Psoas muscle (tissue), 8 donors: ENCODE measurements around the gene ADCY7. TPM values are rescaled to one million over a fixed set of nuclear protein-coding genes. Genes with fewer than 3 reads are reported as not detected.

Experiments used
- ATAC-seq, 4 donors: fragments of 200-7000 bp; cut with Tn5 transposase; one replicate each; pipeline ENCODE4 v1.9.1; 2020; ENCODE audit warnings: moderate library complexity in 3 of 4, mild to moderate bottlenecking in 2 of 4
- DNase-seq, 2 donors: peaks; one replicate each; pipeline ENCODE4 v3.0.0-alpha.2; 2020
- H3K27ac ChIP-seq: fragments of 200-600 bp; one replicate; pipeline ENCODE4 v1.8.0; 2022
- H3K27me3 ChIP-seq, 3 donors: fragments of 200-600 bp in 1 of 3; one replicate each; pipeline versions ENCODE4 v1.6.1 to v1.8.0; 2013 to 2022; ENCODE audit warnings: low read length in 2 of 3, mild to moderate bottlenecking in 2 of 3, moderate library complexity in 1 of 3; ENCODE audit not compliant: insufficient read depth in 3 of 3
- H3K36me3 ChIP-seq, 2 donors: fragments of 200-600 bp in 1 of 2; one replicate each; pipeline versions ENCODE4 v1.6.1 to v1.8.0; 2013 to 2022; ENCODE audit warnings: low read depth in 1 of 2, mild to moderate bottlenecking in 1 of 2, moderate library complexity in 1 of 2; ENCODE audit not compliant: insufficient read depth in 1 of 2
- H3K4me1 ChIP-seq: fragments of 200-600 bp; one replicate; pipeline ENCODE4 v1.8.0; 2022
- H3K4me3 ChIP-seq: fragments of 200-600 bp; one replicate; pipeline ENCODE4 v1.8.0; 2022; ENCODE audit warnings: mild to moderate bottlenecking
- H3K9me3 ChIP-seq: fragments of 200-600 bp; one replicate; pipeline ENCODE4 v1.8.0; 2022
- WGBS, 3 donors: extraction: QIAGEN DNeasy Blood & Tissue Kit; methylation state at CpG; one replicate each; pipeline versions ENCODE4 v1.1.6 to v1.1.7; 2013; 5-methylcytosine and 5-hydroxymethylcytosine counted together
- intact Hi-C, 2 donors: fragments of 100-400 bp; cut with DNase I; formaldehyde crosslinking; loops; one replicate each; pipeline versions ENCODE4 v1.11.0 to v1.14.2; 2022
- polyA plus RNA-seq, 3 donors: library from polyadenylated mRNA; stranded (reverse); fragments of 200-250 nt; gene quantifications; one replicate each; pipeline ENCODE4 v1.2.3, GENCODE V29; 2013
- total RNA-seq, 4 donors: library from RNA; stranded (reverse); fragmentation: NEBNext Ultra II Directional in 2 of 4; extraction: Animal tissue kit (Norgen Biotek cat#: 25700) in 2 of 4; gene quantifications; one replicate each; pipeline versions ENCODE4 v1.2.1 to v1.2.4, GENCODE V29; 2021 to 2023
- TF ChIP-seq, protein P1 (sequence below): fragments of 200-600 bp; IDR thresholded peaks from one replicate; pipeline ENCODE4 v1.8.0; 2022; ENCODE audit warnings: antibody characterized with exemption
- donor health status: healthy with polysubstance abuse.
- donor health status: DM: no; HTN: no; CAD: no; lungs with moderate emphysema.
- donor health status: Bipolar disorder and iron deficiency.
- donor health status: healthy.
- donor health status: DM: yes; HTN: yes; CAD: no.
- donor health status: DM: no; HTN: no; CAD: no.
- donor health status: DM: no; HTN: no; CAD: no.
- donor health status: DM: yes; HTN: yes; CAD: no.

The ADCY7 gene
- total and polyA plus RNA-seq, 7 donors = 0.34 to 5.5 (median 3.1) TPM

DNA sequence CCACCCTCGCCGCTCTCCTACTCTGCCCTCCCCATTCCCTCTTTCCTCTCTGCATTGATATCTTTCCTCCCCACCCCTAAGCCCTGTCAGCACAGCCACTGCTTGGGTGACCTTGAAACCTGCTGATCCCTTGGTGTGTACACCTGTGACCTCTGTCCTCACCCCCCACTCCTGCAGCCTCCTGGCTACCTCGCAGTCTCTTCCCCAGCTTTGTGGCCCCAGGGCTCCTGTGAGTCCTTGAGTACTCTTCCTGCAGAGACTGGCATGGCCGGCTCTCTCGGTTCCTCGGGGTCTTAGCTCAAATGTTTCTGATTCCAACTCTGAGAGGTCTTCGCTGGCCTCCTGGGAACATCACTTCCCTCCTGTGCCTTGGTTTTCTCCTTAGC lies 31.7 kb downstream of the ADCY7 start:
- intact Hi-C loops = no loop called here
- DNase-seq (peak in 1 of 2 donors; percentile 28), ATAC-seq (no peak)
- Histone ChIP-seq H3K36me3 (no peaks in the 10 kb centered on the region), H3K27me3 (no peaks in the 10 kb centered on the region), H3K4me1 (no peaks in the 10 kb centered on the region), H3K27ac (no peak overlapping the region), H3K4me3 (no peak overlapping the region), H3K9me3 (no peaks in the 10 kb centered on the region)
- TF ChIP-seq, protein P1, sequence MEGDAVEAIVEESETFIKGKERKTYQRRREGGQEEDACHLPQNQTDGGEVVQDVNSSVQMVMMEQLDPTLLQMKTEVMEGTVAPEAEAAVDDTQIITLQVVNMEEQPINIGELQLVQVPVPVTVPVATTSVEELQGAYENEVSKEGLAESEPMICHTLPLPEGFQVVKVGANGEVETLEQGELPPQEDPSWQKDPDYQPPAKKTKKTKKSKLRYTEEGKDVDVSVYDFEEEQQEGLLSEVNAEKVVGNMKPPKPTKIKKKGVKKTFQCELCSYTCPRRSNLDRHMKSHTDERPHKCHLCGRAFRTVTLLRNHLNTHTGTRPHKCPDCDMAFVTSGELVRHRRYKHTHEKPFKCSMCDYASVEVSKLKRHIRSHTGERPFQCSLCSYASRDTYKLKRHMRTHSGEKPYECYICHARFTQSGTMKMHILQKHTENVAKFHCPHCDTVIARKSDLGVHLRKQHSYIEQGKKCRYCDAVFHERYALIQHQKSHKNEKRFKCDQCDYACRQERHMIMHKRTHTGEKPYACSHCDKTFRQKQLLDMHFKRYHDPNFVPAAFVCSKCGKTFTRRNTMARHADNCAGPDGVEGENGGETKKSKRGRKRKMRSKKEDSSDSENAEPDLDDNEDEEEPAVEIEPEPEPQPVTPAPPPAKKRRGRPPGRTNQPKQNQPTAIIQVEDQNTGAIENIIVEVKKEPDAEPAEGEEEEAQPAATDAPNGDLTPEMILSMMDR = no peak
- WGBS, 3 donors = 92 to 94% (median 93%) methylated on average over 5 to 7 of the region's 7 CpGs

DNA sequence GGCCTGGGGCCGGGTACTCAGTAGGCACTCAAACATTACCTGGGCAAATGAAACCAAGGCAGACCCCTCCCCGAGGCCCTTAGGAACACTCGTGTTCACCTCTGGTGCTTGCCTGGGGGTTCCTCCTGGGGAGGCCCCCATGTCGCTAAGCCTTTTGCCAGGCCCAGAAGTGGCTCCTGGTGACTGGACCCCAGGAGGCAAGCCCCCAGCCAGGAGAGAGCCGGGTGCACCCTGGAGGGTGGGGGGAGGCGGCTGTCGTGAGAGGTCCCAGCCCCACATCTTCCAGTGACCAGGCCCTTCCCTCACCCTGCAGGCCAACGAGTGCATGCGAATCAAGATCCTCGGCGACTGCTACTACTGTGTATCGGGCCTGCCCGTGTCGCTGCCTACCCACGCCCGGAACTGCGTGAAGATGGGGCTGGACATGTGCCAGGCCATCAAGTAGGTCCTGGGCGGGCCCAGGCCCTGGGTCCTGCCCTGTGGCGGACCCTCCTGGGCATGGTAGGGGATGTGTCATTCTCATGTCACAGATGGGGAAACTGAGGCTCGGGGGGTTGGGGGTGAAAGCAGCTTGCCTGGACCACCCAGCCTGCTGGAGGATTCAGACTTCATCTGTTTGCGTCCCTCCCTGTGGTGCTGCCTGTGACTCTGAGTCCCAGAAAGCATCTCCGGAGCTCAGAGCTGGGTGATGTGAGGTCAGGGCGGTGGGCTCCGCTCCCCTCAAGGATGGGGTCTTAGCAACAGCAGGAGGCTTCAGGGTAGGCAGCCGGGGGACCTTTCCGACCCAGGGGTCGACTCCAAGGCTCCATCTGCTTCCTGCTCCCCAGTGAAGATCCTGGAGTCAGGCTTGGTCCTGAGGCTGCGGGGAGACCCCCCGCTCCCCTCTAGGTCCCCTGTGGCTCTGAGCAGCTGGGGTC lies 32.5 kb downstream of the ADCY7 start:
- WGBS, 3 donors = 87 to 90% (median 87%) methylated on average over 26 to 29 of the region's 29 CpGs
- ATAC-seq (no peak), DNase-seq (peak in 1 of 2 donors; percentile 39)
- H3K4me3 ChIP-seq = no peak overlapping the region
- no peaks in the 10 kb centered on the region for H3K4me1 ChIP-seq
- intact Hi-C loops = no loop called here
- H3K9me3 ChIP-seq = no peaks in the 10 kb centered on the region
- H3K36me3 ChIP-seq = no peaks in the 10 kb centered on the region
- TF ChIP-seq, protein P1 = no peak
- H3K27ac ChIP-seq = no peak overlapping the region
- H3K27me3 ChIP-seq = no peaks in the 10 kb centered on the region

DNA sequence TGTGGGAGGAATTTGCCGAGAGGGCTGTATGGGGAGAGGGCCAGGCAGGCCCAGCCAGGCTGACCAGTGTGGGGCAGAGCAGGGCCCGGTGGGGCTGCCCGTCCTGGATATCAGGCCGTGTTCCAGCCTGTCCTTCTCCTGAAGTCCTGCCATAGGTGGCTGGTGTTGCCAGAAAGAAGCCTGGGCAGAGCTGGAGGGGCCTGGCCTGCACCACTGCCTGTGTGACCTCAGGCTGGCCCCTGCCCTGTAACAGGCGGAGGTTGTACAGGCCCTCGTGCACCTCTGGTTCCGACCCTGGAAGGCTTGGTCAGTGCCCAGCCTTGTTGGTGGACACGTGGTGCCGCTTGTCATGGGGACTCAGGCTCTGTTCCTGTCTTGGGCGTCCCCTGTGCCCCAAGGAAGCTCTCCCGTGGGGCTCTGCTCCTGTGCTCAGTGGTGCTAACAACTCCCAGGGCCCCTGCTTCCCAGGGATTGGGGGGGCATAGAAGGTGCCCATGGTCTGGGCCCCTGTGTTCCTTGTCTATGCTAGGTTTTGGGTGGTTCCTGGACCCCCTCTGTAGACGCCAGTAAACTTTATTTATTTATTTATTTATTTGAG lies 33.3 kb downstream of the ADCY7 start:
- Histone ChIP-seq H3K36me3 (no peaks in the 10 kb centered on the region), H3K4me1 (no peaks in the 10 kb centered on the region), H3K4me3 (no peak overlapping the region), H3K9me3 (no peaks in the 10 kb centered on the region), H3K27me3 (no peaks in the 10 kb centered on the region), H3K27ac (no peak overlapping the region)
- TF ChIP-seq, protein P1 = no peak
- DNase-seq (peak in 1 of 2 donors; percentile 24), ATAC-seq (no peak)
- intact Hi-C loops = no loop called here
- 73 to 90% (median 81%) methylated on average over 12 of the region's 12 CpGs for WGBS, 3 donors

DNA sequence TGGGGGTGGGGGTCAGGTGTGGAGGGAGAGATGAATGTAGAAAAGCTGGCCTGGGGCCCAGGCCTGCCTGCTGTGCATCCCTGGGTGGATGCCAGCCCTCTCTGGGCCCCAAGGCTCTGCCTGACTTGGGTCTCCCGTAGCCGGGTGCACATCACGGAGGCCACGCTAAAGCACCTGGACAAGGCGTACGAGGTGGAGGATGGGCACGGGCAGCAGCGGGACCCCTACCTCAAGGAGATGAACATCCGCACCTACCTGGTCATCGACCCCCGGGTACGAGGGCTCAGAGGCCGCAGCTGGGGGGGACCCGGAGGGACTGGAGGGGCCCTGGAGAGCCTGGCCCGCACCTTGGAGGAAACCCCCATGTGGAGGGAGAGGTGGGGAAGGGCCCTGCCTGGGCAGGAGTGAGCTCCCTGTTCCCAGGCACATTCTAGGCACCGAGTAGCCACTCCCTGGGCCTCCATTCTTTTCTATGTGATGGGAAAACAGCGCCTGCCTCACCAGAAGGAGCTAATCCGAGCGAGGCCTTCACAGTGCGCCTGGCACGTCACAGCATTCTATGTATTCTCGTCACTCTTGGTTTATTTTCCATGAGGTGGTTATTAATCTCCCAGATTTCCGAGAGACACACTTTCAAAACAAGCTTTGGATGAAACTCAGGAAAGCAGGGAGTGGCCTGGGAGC lies 34.7 kb downstream of the ADCY7 start:
- Histone ChIP-seq H3K4me1 (no peaks in the 10 kb centered on the region), H3K27ac (no peak overlapping the region), H3K9me3 (no peaks in the 10 kb centered on the region), H3K27me3 (no peaks in the 10 kb centered on the region), H3K4me3 (no peak overlapping the region), H3K36me3 (no peaks in the 10 kb centered on the region)
- 87 to 90% (median 88%) methylated on average over 20 to 23 of the region's 23 CpGs for WGBS, 3 donors
- TF ChIP-seq, protein P1 = no peak
- no peak for ATAC-seq
- intact Hi-C loops = no loop called here
- DNase-seq = peak in 1 of 2 donors; percentile 50
